IMR-90 (cell line): ENCODE results near the gene ANKRD63. TPM values are rescaled to one million over a fixed set of nuclear protein-coding genes. Genes with fewer than 3 reads are reported as not detected.

Experiments used
- ATAC-seq: fragments of 200-7000 bp; cut with Tn5 transposase; 2 replicates; pipeline ENCODE4 v1.9.1; 2020; ENCODE audit warnings: low read depth, mild to moderate bottlenecking, moderate library complexity
- BruUV-seq: library from RNA; stranded (reverse); fragments of 400-500 nt; replicated peaks from 2 replicates; lab custom pipeline; 2021; lab: Mats Ljungman, UMichigan
- CTCF ChIA-PET: fragments of 300-600 bp; formaldehyde crosslinking; extraction: SDS; loops from one replicate; lab custom pipeline; 2021; ENCODE audit warnings: antibody characterized with exemption; lab: Yijun Ruan, JAX
- POLR2A ChIA-PET: fragments of 300-600 bp; sonication (Branson Sonifier 250); formaldehyde crosslinking; loops from one replicate; lab custom pipeline; 2022; ENCODE audit warnings: antibody characterized with exemption; ENCODE audit not compliant: unreplicated experiment; lab: Charles Lee
- DNase-seq: peaks from one replicate; pipeline ENCODE4 v3.0.0; 2013
- H2AFZ ChIP-seq: replicated peaks from 2 replicates; pipeline ENCODE3; 2013; ENCODE audit warnings: low read length, mild to moderate bottlenecking; ENCODE audit not compliant: poor library complexity
- H2AK5ac ChIP-seq: 2 replicates; pipeline ENCODE4 v1.6.1; 2013; ENCODE audit warnings: low read depth, low read length, inconsistent platforms
- H2AK9ac ChIP-seq: replicated peaks from 2 replicates; pipeline ENCODE3; 2013; ENCODE audit warnings: mild to moderate bottlenecking, low read depth, low read length, moderate library complexity; ENCODE audit not compliant: poor library complexity
- H2BK120ac ChIP-seq: 2 replicates; pipeline ENCODE4 v1.6.1; 2013; ENCODE audit warnings: low read depth, low read length, inconsistent platforms
- H2BK15ac ChIP-seq: 3 replicates; pipeline ENCODE4 v1.6.1; 2013; ENCODE audit warnings: low read depth, low read length, inconsistent platforms
- H2BK20ac ChIP-seq: 2 replicates; pipeline ENCODE4 v1.6.1; 2013; ENCODE audit warnings: low read depth, mild to moderate bottlenecking, inconsistent platforms, low read length, moderate library complexity
- H2BK5ac ChIP-seq: 2 replicates; pipeline ENCODE4 v1.6.1; 2013; ENCODE audit warnings: mild to moderate bottlenecking, low read depth, low read length, inconsistent platforms; ENCODE audit not compliant: poor library complexity, severe bottlenecking
- H3K14ac ChIP-seq: replicated peaks from 2 replicates; pipeline ENCODE4 v1.6.1; 2013; ENCODE audit warnings: low read depth, low read length, inconsistent platforms
- H3K18ac ChIP-seq: 2 replicates; pipeline ENCODE4 v1.6.1; 2013; ENCODE audit warnings: low read depth, low read length, control low read depth
- H3K23ac ChIP-seq: 2 replicates; pipeline ENCODE4 v1.6.1; 2013; ENCODE audit warnings: low read depth, low read length, inconsistent platforms
- H3K27ac ChIP-seq: 2 replicates; pipeline ENCODE4 v1.5.1; 2013; ENCODE audit warnings: mild to moderate bottlenecking, control low read depth, low read length; ENCODE audit not compliant: insufficient read depth
- H3K27me3 ChIP-seq: 2 replicates; pipeline ENCODE4 v1.6.1; 2013; ENCODE audit warnings: low read length; ENCODE audit not compliant: control insufficient read depth, insufficient read depth
- H3K36me3 ChIP-seq: 2 replicates; pipeline ENCODE4 v1.6.1; 2013; ENCODE audit warnings: low read length, mixed read lengths; ENCODE audit not compliant: control insufficient read depth, insufficient read depth
- H3K4ac ChIP-seq: 2 replicates; pipeline ENCODE4 v1.6.1; 2013; ENCODE audit warnings: low read depth, low read length, inconsistent platforms
- H3K4me1 ChIP-seq: 2 replicates; pipeline ENCODE4 v1.6.1; 2013; ENCODE audit warnings: low read length, mixed read lengths; ENCODE audit not compliant: control insufficient read depth, insufficient read depth
- H3K4me2 ChIP-seq: 2 replicates; pipeline ENCODE4 v1.6.1; 2013; ENCODE audit warnings: low read depth, mild to moderate bottlenecking, control low read depth, low read length, moderate library complexity
- H3K4me3 ChIP-seq: 2 replicates; pipeline ENCODE4 v1.5.1; 2013; ENCODE audit warnings: low read depth, mild to moderate bottlenecking, control low read depth, low read length, moderate library complexity; ENCODE audit not compliant: insufficient read depth
- H3K56ac ChIP-seq: 2 replicates; pipeline ENCODE4 v1.6.1; 2013; ENCODE audit warnings: low read length, inconsistent platforms; ENCODE audit not compliant: insufficient read depth; ENCODE audit errors: extremely low read depth
- H3K79me1 ChIP-seq, 2 experiments: 2 replicates each; pipeline ENCODE4 v1.6.1; 2013; ENCODE audit warnings: low read length in 2 of 2, inconsistent platforms in 1 of 2, low read depth in 1 of 2
- H3K9ac ChIP-seq: 2 replicates; pipeline ENCODE4 v1.6.1; 2013; ENCODE audit warnings: low read depth, low read length, control low read depth
- H3K9me1 ChIP-seq: 2 replicates; pipeline ENCODE4 v1.6.1; 2013; ENCODE audit warnings: low read length, inconsistent platforms; ENCODE audit not compliant: insufficient read depth
- H3K9me3 ChIP-seq: 2 replicates; pipeline ENCODE4 v1.6.1; 2013; ENCODE audit warnings: low read length; ENCODE audit not compliant: control insufficient read depth, insufficient read depth
- H4K20me1 ChIP-seq: 2 replicates; pipeline ENCODE4 v1.6.1; 2013; ENCODE audit warnings: low read length, inconsistent platforms; ENCODE audit not compliant: insufficient read depth
- H4K5ac ChIP-seq: 2 replicates; pipeline ENCODE4 v1.6.1; 2013; ENCODE audit warnings: mild to moderate bottlenecking, low read depth, low read length, control low read depth
- H4K8ac ChIP-seq, 2 experiments: 2 replicates each; pipeline ENCODE4 v1.6.1; 2013; ENCODE audit warnings: low read depth in 2 of 2, low read length in 2 of 2, control low read depth in 1 of 2, inconsistent platforms in 1 of 2
- H4K91ac ChIP-seq: 2 replicates; pipeline ENCODE4 v1.6.1; 2013; ENCODE audit warnings: low read depth, low read length, inconsistent platforms; ENCODE audit not compliant: insufficient read depth
- BHLHE40 ChIP-seq: fragments of 150-350 bp; IDR thresholded peaks from 2 replicates; pipeline ENCODE4 v1.6.1; 2016; ENCODE audit warnings: mild to moderate bottlenecking, low read depth, low read length
- CEBPB ChIP-seq: IDR thresholded peaks from 2 replicates; pipeline ENCODE4 v1.6.1; 2012; ENCODE audit warnings: low read depth, low read length, improper control_type of control experiment
- CHD1 ChIP-seq: IDR thresholded peaks from 2 replicates; pipeline ENCODE4 v1.6.1; 2012; ENCODE audit warnings: low read depth, low read length, improper control_type of control experiment
- CTCF ChIP-seq: conservative IDR thresholded peaks from 2 replicates; pipeline ENCODE4 v1.5.1; 2012; ENCODE audit warnings: mild to moderate bottlenecking, low read depth, low read length, improper control_type of control experiment
- ELK1 ChIP-seq: fragments of 150-350 bp; IDR thresholded peaks from 2 replicates; pipeline ENCODE4 v1.6.1; 2016; ENCODE audit warnings: low read depth, mild to moderate bottlenecking, low read length, moderate library complexity, borderline replicate concordance
- FOS ChIP-seq: fragments of 150-350 bp; IDR thresholded peaks from 2 replicates; pipeline ENCODE4 v1.6.1; 2016; ENCODE audit warnings: low read depth, low read length
- MAFK ChIP-seq: IDR thresholded peaks from 2 replicates; pipeline ENCODE4 v1.6.1; 2012; ENCODE audit warnings: low read depth, low read length, improper control_type of control experiment
- MAZ ChIP-seq: IDR thresholded peaks from 2 replicates; pipeline ENCODE4 v1.6.1; 2012; ENCODE audit warnings: low read depth, mild to moderate bottlenecking, low read length, improper control_type of control experiment, moderate library complexity, borderline replicate concordance
- MXI1 ChIP-seq: IDR thresholded peaks from 2 replicates; pipeline ENCODE4 v1.6.1; 2012; ENCODE audit warnings: low read depth, mild to moderate bottlenecking, low read length, moderate library complexity, borderline replicate concordance
- NFE2L2 ChIP-seq: fragments of 150-350 bp; IDR thresholded peaks from 2 replicates; pipeline ENCODE4 v1.6.1; 2016; ENCODE audit warnings: low read depth, mild to moderate bottlenecking, low read length
- POLR2A ChIP-seq: IDR thresholded peaks from 2 replicates; pipeline ENCODE4 v1.6.1; 2012; ENCODE audit warnings: mild to moderate bottlenecking, low read depth, low read length
- RCOR1 ChIP-seq: IDR thresholded peaks from 2 replicates; pipeline ENCODE4 v1.6.1; 2012; ENCODE audit warnings: mild to moderate bottlenecking, low read length, improper control_type of control experiment; ENCODE audit not compliant: insufficient replicate concordance
- RFX5 ChIP-seq: IDR thresholded peaks from 2 replicates; pipeline ENCODE4 v1.8.0; 2012; ENCODE audit warnings: low read depth, mild to moderate bottlenecking, low read length, moderate library complexity
- SMC3 ChIP-seq: fragments of 150-350 bp; IDR thresholded peaks from 2 replicates; pipeline ENCODE4 v1.6.1; 2016; ENCODE audit warnings: low read depth, mild to moderate bottlenecking, antibody characterized with exemption, low read length, moderate library complexity
- USF2 ChIP-seq: fragments of 150-350 bp; IDR thresholded peaks from 2 replicates; pipeline ENCODE4 v1.6.1; 2017; ENCODE audit warnings: mild to moderate bottlenecking, antibody characterized with exemption, low read length, low read depth
- WGBS, 2 experiments: methylation state at CpG; one replicate each; pipeline versions ENCODE4 v1.1.5 to v1.1.7; 2013; ENCODE audit warnings: missing lambda C conversion rate in 2 of 2; ENCODE audit not compliant: insufficient read length in 1 of 2; ENCODE audit errors: extremely low coverage in 2 of 2; 5-methylcytosine and 5-hydroxymethylcytosine counted together
- dilution Hi-C: fragments of 300-500 bp; cut with HindIII; formaldehyde crosslinking; loops from one replicate; pipeline ENCODE4 v1.14.3; 2018; ENCODE audit warnings: low sequenced_read_pairs; ENCODE audit not compliant: unreplicated experiment
- in situ Hi-C: fragments of 300-500 bp; cut with MboI; formaldehyde crosslinking; loops from 3 replicates; pipeline ENCODE4 v1.14.3; 2019; ENCODE audit warnings: low sequenced_read_pairs, inconsistent platforms, mixed read lengths
- intact Hi-C: fragments of 100-400 bp; cut with micrococcal nuclease; formaldehyde crosslinking; loops from 2 replicates; pipeline ENCODE4 v1.10.0; 2022
- polyA plus RNA-seq, 3 experiments: library from polyadenylated mRNA; depleted of rRNA; stranded (reverse); fragments of >200 nt; gene quantifications; 2 replicates each; pipeline ENCODE4 v1.2.3, GENCODE V29; 2012; ENCODE audit warnings: low replicate concordance in 1 of 3
- total RNA-seq: library from RNA; depleted of rRNA; stranded (reverse); fragments of >200 nt; gene quantifications from 2 replicates; pipeline ENCODE4 v1.2.3, GENCODE V29; 2012

Gene ANKRD63
- total and polyA plus RNA-seq, 2 of the 4 experiments (the other 2 are of a cell fraction) = not detected

- peak overlapping the region; percentile 5 for H2AK9ac ChIP-seq
- DNase-seq = no peak
- no peak overlapping the region for H2AFZ ChIP-seq
- H3K9me1 ChIP-seq = peaks cover 41% of the 10 kb centered on the region
- no peak overlapping the region for H3K56ac ChIP-seq
- H3K4me3 ChIP-seq = no peak overlapping the region
- H3K4ac ChIP-seq = peak overlapping the region; percentile 17
- peaks cover 46% of the 10 kb centered on the region for H3K4me1 ChIP-seq
- H4K20me1 ChIP-seq = peaks cover 3% of the 10 kb centered on the region; the same call in 1 of the 2 replicates
- intact Hi-C loops = no loop called here
- no peak overlapping the region for H2AK5ac ChIP-seq
- peak overlapping the region; percentile 47 for H4K91ac ChIP-seq
- no peak overlapping the region for H2BK20ac ChIP-seq
- peak overlapping the region; percentile 69; the same call in 1 of the 2 replicates for H3K14ac ChIP-seq
- in situ Hi-C loops = no loop called here
- no TSS peak for BruUV-seq
- no peak overlapping the region for H3K9ac ChIP-seq
- H3K27ac ChIP-seq = peak overlapping the region; percentile 18; the same call in 1 of the 2 replicates
- peaks cover 21 to 76% of the 10 kb centered on the region in 2 experiments for H3K79me1 ChIP-seq
- WGBS, 2 experiments = no CpG with 5 or more reads among the region's 7 CpGs
- no peak overlapping the region for H3K4me2 ChIP-seq
- H4K5ac ChIP-seq = no peak overlapping the region
- dilution Hi-C loops = no loop called here
- no peaks in the 10 kb centered on the region for H3K27me3 ChIP-seq
- ChIA-PET POLR2A (interaction anchor here (0.6 to 1.2 kb wide), 5 partner anchors 8 to 114 kb away, joined by 3 to 5 read pairs (median 3); partner anchors contain the start of gene CCDC9B), CTCF (no interaction called here)
- H3K9me3 ChIP-seq = no peaks in the 10 kb centered on the region
- no peak for ATAC-seq
- no peak overlapping the region for H2BK15ac ChIP-seq
- H2BK5ac ChIP-seq = peak overlapping the region; percentile 5
- TF ChIP-seq CHD1 = no peak
- TF ChIP-seq RCOR1 = no peak
- no peak for TF ChIP-seq BHLHE40
- no peak for TF ChIP-seq ELK1
- TF ChIP-seq USF2 = no peak
- no peak for TF ChIP-seq CTCF
- TF ChIP-seq NFE2L2 = no peak
- TF ChIP-seq POLR2A = no peak
- TF ChIP-seq RFX5 = no peak
- TF ChIP-seq SMC3 = no peak
- TF ChIP-seq MAFK = no peak
- TF ChIP-seq FOS = no peak
- TF ChIP-seq MAZ = no peak
- TF ChIP-seq MXI1 = no peak
- TF ChIP-seq CEBPB = no peak
- H2BK120ac ChIP-seq = peak overlapping the region; percentile 17; the same call in 1 of the 2 replicates
- no peak overlapping the region for H3K18ac ChIP-seq
- H3K23ac ChIP-seq = peak overlapping the region; percentile 61; the same call in 1 of the 2 replicates
- H4K8ac ChIP-seq = peak overlapping the region in 1 of 2 experiments; percentile 37; a peak in 2 of 4 replicates
- H3K36me3 ChIP-seq = peaks cover 4% of the 10 kb centered on the region
Measured at GRCh38 chr15:40331026-40331425, 48.2 kb upstream of the ANKRD63 start.
